Stomach smooth muscle (tissue), 2 donors: ENCODE measurements around the gene KSR1.

ENCODE experiments used
- H3K27ac ChIP-seq: one replicate; pipeline ENCODE4 v1.7.0; 2013; ENCODE audit warnings: mild to moderate bottlenecking, low read length, inconsistent platforms
- H3K27me3 ChIP-seq, 2 donors: one replicate each; pipeline ENCODE4 v1.7.0; 2013; ENCODE audit warnings: low read length in 2 of 2; ENCODE audit not compliant: insufficient read depth in 2 of 2, control insufficient read depth in 1 of 2
- H3K36me3 ChIP-seq, 2 donors: one replicate each; pipeline ENCODE4 v1.7.0; 2013; ENCODE audit warnings: low read length in 2 of 2; ENCODE audit not compliant: control insufficient read depth in 2 of 2, insufficient read depth in 2 of 2
- H3K4me1 ChIP-seq: one replicate; pipeline ENCODE4 v1.7.0; 2013; ENCODE audit warnings: low read length; ENCODE audit not compliant: control insufficient read depth, insufficient read depth
- H3K4me3 ChIP-seq, 2 donors: one replicate each; pipeline ENCODE4 v1.7.0; 2013; ENCODE audit warnings: low read length in 2 of 2
- H3K9ac ChIP-seq, 2 donors: one replicate each; pipeline ENCODE4 v1.7.0; 2013; ENCODE audit warnings: low read length in 2 of 2, mild to moderate bottlenecking in 1 of 2
- H3K9me3 ChIP-seq, 2 donors: one replicate each; pipeline ENCODE4 v1.7.0; 2013; ENCODE audit warnings: low read length in 2 of 2; ENCODE audit not compliant: control insufficient read depth in 2 of 2
- donor health status: healthy.
- donor health status: Pancreatic carcinoma.

Gene KSR1

GRCh38 chr17:27485125-27485524, 28.9 kb downstream of the KSR1 start:
- no peak overlapping the region for H3K4me3 ChIP-seq
- H3K36me3 ChIP-seq, result peaks cover 0 to 2% of the 10 kb centered on the region in 2 donors
- H3K4me1 ChIP-seq, result peaks cover 38% of the 10 kb centered on the region
- no peak overlapping the region for H3K9ac ChIP-seq
- H3K27ac ChIP-seq, result no peak overlapping the region
- no peaks in the 10 kb centered on the region for H3K9me3 ChIP-seq
- H3K27me3 ChIP-seq, result no peaks in the 10 kb centered on the region

- Histone ChIP-seq H3K27me3 (no peaks in the 10 kb centered on the region), H3K27ac (no peak overlapping the region), H3K36me3 (peaks cover 0 to 2% of the 10 kb centered on the region in 2 donors), H3K4me1 (peaks cover 38% of the 10 kb centered on the region), H3K9me3 (no peaks in the 10 kb centered on the region), H3K9ac (no peak overlapping the region), H3K4me3 (no peak overlapping the region)
These were observed 29.7 kb downstream of the KSR1 start for GRCh38 chr17:27485716-27486495.

GRCh38 chr17:27486741-27487140, 30.5 kb downstream of the KSR1 start:
- H3K36me3 ChIP-seq, result peaks cover 0 to 2% of the 10 kb centered on the region in 2 donors
- H3K9me3 ChIP-seq, result no peaks in the 10 kb centered on the region
- no peaks in the 10 kb centered on the region for H3K27me3 ChIP-seq
- H3K4me3 ChIP-seq, result no peak overlapping the region
- no peak overlapping the region for H3K27ac ChIP-seq
- peaks cover 36% of the 10 kb centered on the region for H3K4me1 ChIP-seq
- no peak overlapping the region for H3K9ac ChIP-seq

GRCh38 chr17:27488231-27488630, 32.0 kb downstream of the KSR1 start:
- H3K36me3 ChIP-seq, result peaks cover 0 to 2% of the 10 kb centered on the region in 2 donors
- no peaks in the 10 kb centered on the region for H3K27me3 ChIP-seq
- H3K9ac ChIP-seq, result no peak overlapping the region
- no peaks in the 10 kb centered on the region for H3K9me3 ChIP-seq
- no peak overlapping the region for H3K4me3 ChIP-seq
- H3K4me1 ChIP-seq, result peaks cover 37% of the 10 kb centered on the region
- H3K27ac ChIP-seq, result no peak overlapping the region

GRCh38 chr17:27489045-27489715, 32.9 kb downstream of the KSR1 start:
- no peak overlapping the region for H3K9ac ChIP-seq
- H3K27me3 ChIP-seq, result no peaks in the 10 kb centered on the region
- H3K9me3 ChIP-seq, result no peaks in the 10 kb centered on the region
- no peak overlapping the region for H3K4me3 ChIP-seq
- H3K4me1 ChIP-seq, result peaks cover 34% of the 10 kb centered on the region
- H3K36me3 ChIP-seq, result no peaks in the 10 kb centered on the region
- no peak overlapping the region for H3K27ac ChIP-seq

- no peaks in the 10 kb centered on the region for H3K9me3 ChIP-seq
- no peak overlapping the region for H3K27ac ChIP-seq
- no peak overlapping the region for H3K9ac ChIP-seq
- no peaks in the 10 kb centered on the region for H3K27me3 ChIP-seq
- peaks cover 31% of the 10 kb centered on the region for H3K4me1 ChIP-seq
- H3K4me3 ChIP-seq, result no peak overlapping the region
- H3K36me3 ChIP-seq, result no peaks in the 10 kb centered on the region
These were observed 34.1 kb downstream of the KSR1 start for GRCh38 chr17:27490391-27490790.

GRCh38 chr17:27491713-27492190, 35.5 kb downstream of the KSR1 start:
- H3K27ac ChIP-seq, result no peak overlapping the region
- H3K4me3 ChIP-seq, result no peak overlapping the region
- no peaks in the 10 kb centered on the region for H3K27me3 ChIP-seq
- no peak overlapping the region for H3K9ac ChIP-seq
- no peaks in the 10 kb centered on the region for H3K9me3 ChIP-seq
- H3K36me3 ChIP-seq, result no peaks in the 10 kb centered on the region
- peaks cover 17% of the 10 kb centered on the region for H3K4me1 ChIP-seq

- Histone ChIP-seq H3K4me1 (peaks cover 17% of the 10 kb centered on the region), H3K27me3 (no peaks in the 10 kb centered on the region), H3K9ac (no peak overlapping the region), H3K4me3 (no peak overlapping the region), H3K9me3 (no peaks in the 10 kb centered on the region), H3K27ac (no peak overlapping the region), H3K36me3 (no peaks in the 10 kb centered on the region)
These were observed 36.2 kb downstream of the KSR1 start for GRCh38 chr17:27492470-27492869.

- Histone ChIP-seq H3K4me3 (no peak overlapping the region), H3K9me3 (no peaks in the 10 kb centered on the region), H3K9ac (no peak overlapping the region), H3K4me1 (peaks cover 17% of the 10 kb centered on the region), H3K36me3 (no peaks in the 10 kb centered on the region), H3K27me3 (no peaks in the 10 kb centered on the region), H3K27ac (no peak overlapping the region)
These were observed 36.8 kb downstream of the KSR1 start for GRCh38 chr17:27493088-27493487.

GRCh38 chr17:27494192-27495091, 38.2 kb downstream of the KSR1 start:
- no peak overlapping the region for H3K27ac ChIP-seq
- H3K27me3 ChIP-seq, result no peaks in the 10 kb centered on the region
- peak overlapping the region in 1 of 2 donors; percentile 15 for H3K4me3 ChIP-seq
- no peaks in the 10 kb centered on the region for H3K9me3 ChIP-seq
- peak overlapping the region in 1 of 2 donors; percentile 29 for H3K9ac ChIP-seq
- H3K36me3 ChIP-seq, result no peaks in the 10 kb centered on the region
- H3K4me1 ChIP-seq, result peaks cover 12% of the 10 kb centered on the region
